Activated T-cell treated with anti-CD3 and anti-CD28 coated beads for 1 hour (primary cell): ENCODE data around the gene BAK1.
"Not testable (repeated sequence)": the region's sequence is repeated elsewhere in the genome, so short reads cannot be mapped to it uniquely, and the experiment has no call there.

Experiments
- DNase-seq: peaks from one replicate; pipeline ENCODE4 v3.0.0-alpha.2; 2020; ENCODE audit warnings: low read depth

The BAK1 gene

DNA sequence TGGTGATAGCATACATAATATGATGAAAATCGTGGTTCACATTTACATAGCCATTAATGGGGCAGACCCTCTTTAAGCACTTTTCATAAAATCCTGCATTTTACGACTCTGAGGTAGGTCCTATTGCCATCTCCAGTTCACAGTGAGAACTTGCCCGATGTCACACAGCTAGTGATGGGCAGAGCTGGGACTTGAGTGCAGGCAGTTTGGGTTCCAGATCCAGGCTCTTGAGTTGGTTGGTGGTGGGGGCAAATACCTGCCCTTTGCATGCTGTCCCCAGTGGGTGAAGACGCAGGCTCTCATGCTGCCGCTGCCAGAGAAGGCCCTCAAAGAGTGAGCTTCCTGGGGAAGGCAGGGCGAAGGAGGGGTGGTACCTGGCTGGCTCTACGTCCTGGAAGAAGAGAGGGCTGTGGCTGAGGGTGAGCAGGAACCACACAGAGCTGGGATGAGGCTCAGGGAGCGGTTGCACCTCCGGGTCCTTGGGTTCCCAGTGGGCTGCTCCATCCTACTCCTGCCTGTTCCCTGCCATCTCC is 6.1 kb upstream of the BAK1 start:
- DNase-seq, result no peak

DNA sequence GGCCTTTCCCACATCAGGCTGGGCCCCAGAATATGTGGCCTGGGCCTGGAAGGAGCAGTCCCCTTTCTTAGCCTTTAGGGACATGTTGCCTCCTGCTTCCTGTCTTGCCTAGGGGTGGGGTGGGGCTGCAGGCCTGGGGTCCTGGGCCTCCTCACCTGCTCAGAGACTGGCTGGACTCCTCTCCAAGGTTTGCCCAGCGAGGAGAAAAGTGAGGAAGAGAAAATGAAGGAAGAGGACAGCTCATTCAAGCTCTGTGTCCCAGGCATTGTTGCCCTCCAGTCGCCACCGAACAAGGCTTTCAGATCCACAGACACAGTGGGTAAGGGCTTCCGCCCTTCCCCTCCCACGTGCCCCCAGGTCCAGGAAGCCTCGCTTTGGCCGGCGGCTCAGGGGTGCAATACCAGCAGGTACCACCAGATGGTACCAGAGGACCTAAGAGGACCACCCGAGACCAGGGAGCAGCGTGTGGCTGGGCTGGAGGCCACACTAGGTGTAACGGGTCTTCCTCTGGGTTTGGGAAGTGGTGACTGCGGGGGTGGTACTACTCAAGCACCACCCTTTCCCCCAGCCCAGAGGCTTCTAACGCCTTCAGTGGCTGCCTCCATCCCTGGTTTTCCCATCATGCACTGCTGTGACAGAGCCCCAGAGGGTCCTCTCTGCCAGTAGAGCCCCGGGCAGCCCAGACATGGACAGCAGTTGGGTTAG is 5.5 kb upstream of the BAK1 start:
- peak; percentile 85 for DNase-seq

DNA sequence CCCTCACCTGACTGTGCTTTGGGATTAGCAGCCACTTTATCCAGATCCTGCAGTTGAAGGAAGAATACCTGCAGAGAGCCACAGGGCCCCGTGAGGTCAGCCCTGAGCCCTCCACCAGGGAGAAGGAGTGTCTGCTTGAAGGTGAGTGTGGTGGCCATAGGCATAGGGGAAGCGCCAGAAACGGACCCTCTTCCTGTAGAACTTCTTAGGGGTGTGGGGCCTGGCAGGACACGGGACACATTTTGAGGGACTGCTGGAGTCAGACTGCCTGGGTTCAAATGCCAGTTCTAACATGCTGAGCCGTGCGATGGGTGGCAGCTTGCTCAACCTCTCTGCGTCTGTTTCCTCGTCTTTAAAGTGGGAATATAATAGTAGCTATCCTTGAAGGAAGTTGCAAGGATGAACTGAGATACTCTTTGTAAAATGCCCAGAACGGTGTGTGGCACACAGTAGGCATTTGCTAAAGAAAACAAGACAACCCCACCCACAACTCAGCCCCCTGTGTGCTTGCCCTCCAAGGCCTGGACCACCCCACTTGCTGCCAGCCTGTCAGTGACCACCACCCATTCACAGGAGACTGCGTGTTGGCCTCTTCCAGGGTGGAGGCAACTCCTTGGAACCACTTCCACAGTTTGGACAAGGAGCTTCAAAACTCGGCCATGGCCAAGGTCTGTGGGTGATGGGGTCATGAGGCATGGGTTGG is 4.8 kb upstream of the BAK1 start:
- no peak for DNase-seq

DNA sequence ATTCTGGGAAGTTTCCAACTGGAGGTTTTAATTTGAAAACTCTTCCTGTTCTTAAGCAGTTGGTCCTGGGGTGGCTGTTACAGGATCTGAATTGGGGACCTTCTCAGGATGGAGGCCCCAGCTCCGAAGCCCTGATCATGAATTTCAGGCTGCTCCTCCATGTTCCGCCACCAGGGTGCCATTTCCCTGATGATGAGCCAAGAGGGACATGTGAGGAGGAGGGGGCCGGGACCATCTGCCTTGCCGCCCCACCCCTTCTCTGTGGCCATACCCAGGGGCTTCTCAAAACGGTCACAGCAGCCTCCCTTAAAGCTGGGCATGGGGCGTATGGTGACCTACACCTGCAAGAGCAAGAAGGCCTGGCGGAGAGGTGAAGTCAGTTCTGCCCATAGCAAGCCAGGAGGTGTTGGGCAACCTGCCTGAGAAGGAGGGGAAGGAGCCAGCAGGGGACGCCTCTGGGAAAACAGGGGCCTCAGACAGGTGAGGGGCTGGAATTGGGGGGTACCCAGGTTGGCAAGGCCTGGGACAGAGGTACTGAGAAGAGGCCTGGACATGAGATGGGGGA is 3.6 kb upstream of the BAK1 start:
- no peak for DNase-seq

DNA sequence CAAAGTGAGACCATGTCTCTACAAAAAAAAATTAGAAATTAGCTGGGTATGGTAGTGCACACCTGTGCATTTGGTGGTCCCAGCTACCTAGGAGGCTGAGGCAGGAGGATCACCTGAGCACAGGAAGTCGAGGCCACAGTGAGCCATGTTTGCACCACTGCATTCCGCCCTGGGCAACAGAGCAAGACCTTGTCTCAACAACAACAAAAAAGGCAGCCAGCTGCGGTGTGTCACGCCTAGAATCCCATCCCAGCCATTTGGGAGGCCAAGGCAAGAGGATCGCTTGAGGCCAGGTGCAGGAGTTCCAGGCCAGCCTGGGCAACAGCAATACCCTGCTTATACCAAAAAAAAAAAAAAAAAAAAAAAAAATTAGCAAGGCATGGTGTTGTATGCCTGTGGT is 1.1 kb upstream of the BAK1 start:
- DNase-seq, result no peak

DNA sequence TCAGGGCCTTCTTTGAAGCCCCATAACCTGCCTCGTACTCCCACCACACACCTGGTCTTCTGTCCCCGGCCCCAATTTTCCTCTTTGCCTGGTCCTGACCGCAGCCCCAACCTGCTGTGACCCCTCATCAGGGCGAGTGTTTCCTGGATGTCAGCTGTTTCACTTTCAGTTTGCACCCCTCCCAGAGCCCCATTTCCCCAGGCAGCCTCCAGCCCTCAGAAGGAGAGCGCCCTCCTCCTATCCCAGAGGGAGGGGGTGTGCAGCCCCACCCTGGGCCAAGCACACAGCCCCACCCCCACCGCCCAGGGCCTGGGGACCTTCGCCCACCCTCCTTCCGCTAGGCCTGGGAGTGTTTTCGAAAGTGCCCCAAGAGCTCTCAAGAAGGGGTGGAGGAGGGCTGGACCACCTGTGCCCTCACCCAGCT is 1.5 kb downstream of the BAK1 start:
- DNase-seq, result no peak

DNA sequence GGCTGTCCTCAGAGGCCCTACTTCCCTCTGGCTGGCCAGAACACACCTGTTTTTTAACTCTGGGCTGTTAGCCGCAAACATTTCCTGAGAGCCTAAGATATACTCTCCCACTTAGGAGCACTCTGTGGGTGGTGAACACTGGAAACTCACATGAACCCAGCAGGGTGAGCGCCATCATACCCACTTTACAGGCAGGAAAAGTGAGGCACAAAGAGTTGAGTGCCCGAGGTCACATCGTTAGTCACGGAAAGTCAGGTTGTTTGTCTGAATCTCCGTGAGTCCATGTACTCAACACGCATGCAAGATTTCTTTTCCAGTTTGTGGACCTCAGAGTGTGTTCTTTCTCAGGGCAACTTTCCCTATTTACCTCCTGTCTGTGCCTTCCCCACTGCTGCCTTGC is 1.9 kb downstream of the BAK1 start:
- DNase-seq, result no peak

DNA sequence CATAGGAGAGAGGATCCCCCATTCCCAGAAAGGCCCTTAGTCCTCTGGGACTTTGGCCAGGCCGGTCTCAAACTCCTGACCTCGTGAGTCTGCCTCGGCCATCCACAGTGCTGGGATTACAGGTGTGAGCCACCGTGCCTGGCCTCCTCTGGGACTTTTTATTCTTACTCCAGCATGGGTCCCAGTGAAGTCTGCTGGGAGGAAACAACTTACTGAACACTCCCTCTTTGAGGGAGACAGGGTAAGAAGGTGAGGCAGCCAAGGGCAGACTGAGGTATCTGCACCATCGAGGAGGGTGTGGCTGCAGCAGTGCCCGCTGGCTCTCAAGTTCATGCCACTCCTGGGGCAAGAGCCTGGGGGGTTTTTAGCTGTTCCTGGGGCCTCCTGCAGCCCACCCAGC is 2.4 kb downstream of the BAK1 start:
- no peak for DNase-seq

DNA sequence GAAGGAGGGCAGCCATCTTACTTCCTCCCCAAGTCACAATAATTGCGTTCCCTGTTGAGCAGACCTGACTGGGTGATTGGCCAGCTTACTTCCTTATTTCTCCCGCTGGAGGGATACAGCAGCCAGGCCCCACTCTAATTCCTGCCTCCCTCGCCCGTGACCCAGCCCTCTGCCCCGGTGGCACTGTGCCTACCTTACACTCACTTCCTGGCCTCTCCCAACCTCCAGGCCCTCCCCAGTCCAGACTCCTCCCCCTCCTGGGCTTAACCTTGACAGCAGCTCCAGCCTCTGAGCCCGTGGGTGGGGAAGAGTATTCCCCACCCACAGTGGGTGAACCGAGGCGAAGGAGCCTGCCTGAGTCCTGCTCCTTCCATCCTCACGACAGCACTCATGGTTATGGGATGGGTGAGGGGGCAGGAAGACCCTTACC is 3.0 kb downstream of the BAK1 start:
- DNase-seq, result no peak

DNA sequence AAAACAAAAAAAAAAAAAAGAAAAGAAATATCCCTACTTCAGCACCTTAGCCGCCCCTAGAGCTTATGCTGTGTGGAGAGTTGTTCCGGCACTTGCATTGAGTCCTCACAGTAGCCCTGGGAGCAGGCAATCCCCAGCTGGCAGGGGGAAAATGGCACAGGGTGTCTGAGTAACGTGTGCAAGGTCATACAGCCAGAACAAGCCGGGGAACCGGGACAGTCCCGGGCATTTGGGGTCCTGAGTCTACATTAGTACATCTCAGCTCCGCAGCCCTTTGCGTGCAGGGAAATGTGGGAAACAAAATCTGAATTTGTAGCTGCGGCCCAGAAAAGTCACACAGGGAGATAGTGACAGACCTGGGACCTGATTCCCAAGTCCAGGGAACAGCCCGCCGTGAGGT is 3.4 kb downstream of the BAK1 start:
- no peak for DNase-seq

DNA sequence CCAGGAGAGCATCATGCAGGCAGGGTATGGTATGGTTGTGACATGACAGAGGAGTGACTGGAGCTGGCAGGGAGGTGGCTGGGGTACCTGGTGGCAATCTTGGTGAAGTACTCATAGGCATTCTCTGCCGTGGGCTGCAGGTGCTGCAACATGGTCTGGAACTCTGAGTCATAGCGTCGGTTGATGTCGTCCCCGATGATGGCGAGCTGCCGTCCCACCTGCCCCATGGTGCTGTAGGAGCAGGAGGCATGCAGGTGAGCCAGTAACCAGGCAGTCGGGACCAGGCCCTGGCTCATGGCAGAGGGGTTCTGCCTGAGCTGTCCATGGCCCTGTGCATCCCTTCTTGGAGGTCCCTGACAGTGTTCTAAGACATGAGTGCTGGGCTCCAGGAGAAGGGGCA is 4.9 kb downstream of the BAK1 start:
- DNase-seq, result no peak

DNA sequence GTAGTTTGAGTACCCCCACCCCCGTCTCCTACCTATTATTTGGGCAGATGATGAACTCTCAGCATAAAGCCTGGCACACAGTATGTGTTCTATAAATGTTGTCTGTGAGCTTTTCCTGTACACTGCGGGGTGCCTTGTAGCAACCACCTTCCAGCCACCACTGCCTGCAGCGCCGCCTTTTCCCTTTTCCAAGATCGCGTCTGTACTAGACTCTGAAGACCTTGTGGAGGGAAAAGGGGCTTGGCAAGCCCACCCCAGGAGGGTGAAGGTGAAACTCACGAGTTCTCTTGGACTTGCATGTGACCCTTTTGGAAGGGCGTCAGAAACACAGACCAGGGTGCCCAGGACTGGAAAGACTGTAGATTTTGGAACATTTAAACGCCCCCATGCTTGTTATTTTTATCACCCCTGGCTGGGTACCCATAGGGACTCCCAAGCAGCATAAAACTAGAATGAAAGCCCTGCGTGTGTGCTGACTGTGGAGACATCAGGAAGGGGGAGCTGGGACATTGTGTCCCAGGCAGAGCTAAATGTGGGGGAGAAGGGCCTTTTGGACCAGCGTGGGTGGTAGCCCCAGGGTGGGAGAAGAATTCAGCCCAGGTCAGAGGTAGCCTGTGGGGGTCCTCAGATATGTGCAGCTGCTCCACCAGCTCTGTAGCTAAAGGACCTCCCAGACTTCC is 8.3 kb downstream of the BAK1 start:
- no peak for DNase-seq

DNA sequence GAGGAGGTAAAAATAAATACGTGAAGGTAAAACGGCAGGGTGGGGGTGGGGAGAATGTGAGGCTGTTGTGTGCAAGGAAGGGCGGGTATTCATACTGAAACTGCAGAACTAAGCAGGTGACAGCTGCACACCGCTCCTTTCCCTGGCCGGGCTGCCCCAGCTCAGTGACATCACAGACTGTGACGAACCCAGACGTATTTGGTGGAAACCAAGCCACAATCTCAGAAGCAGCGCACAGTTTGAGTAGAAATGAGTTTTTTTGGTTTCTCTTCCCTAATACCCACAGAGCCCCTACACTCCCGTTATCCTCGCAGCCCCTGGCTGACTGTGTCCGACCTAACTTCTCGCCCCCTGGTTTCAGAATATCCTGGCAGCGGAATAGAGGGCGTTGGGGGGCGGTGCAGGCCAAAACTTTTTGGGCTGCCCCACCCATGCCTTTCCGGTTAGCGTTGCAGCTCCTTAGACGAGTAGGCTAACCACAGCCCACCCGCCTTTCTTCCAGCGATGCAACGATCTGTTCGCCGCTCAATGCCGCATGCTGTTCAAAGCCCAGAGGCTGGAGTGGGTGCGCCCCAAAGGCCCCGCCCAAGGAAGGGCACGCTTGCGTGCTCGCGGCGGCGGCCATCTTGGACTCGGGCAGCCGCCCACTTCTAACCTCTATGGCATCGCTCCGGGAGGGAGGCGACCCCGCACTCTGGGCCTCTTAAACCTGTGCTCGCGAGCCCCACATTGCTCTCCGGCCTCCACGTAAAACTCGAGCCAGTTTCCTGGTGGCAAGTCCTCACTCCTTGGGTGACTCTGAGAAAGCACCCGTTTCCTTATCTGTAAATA is 9.1 kb downstream of the BAK1 start:
- peak; percentile 84 for DNase-seq

DNA sequence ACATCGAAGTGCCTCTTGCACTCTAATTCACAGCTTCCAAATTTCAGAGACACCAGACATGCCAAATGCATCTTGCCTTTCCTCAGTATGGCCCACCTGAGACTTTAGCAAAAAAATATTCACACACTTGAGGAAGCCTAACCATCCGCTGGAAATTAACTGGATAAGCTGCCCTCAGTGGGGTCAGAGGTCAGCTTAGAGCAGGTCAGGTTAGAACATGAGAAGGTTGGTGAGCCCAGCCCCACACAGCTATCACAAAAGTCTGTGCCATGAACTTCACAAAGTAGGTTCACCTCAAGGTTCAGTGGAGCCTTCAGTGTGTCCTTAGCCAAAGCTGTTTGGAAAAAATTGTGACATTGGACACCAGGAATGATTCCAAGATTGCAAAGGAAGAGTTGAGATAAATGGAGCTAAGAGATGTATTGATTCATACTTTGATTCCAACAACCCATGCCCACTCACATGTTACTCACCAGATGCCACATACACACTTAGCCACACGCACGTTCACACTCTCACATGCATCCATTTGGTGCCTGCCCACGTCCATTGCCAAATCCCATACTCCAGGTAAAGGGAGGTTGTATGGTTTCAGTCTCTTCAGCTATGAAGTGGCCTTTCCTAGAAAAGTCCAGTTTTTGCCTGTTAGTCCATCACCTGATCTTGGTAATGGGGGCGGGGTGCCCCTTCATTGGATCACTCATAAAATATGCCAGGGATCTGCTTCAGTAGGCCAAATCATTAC is 11.1 kb downstream of the BAK1 start:
- no peak for DNase-seq

DNA sequence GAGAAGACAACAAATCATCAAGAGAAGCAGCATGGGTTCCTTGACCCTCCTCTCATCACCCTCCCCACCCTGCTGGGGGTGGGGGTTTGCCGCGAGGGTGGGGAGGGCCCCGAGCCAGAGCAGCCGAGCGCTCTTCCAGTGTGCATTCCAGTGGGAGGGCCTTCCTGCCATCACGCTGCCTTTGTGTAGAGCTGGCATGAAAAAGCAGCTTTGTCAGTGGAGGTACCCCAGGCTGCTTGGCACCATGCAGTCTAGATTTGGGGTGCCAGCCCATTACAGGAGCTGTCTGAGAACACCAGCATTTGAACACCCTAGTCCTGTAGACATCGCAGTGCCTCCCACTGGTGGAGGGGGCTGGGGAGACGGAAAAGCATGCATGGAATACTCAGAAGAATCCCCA is 12.2 kb downstream of the BAK1 start:
- DNase-seq, result no peak

DNA sequence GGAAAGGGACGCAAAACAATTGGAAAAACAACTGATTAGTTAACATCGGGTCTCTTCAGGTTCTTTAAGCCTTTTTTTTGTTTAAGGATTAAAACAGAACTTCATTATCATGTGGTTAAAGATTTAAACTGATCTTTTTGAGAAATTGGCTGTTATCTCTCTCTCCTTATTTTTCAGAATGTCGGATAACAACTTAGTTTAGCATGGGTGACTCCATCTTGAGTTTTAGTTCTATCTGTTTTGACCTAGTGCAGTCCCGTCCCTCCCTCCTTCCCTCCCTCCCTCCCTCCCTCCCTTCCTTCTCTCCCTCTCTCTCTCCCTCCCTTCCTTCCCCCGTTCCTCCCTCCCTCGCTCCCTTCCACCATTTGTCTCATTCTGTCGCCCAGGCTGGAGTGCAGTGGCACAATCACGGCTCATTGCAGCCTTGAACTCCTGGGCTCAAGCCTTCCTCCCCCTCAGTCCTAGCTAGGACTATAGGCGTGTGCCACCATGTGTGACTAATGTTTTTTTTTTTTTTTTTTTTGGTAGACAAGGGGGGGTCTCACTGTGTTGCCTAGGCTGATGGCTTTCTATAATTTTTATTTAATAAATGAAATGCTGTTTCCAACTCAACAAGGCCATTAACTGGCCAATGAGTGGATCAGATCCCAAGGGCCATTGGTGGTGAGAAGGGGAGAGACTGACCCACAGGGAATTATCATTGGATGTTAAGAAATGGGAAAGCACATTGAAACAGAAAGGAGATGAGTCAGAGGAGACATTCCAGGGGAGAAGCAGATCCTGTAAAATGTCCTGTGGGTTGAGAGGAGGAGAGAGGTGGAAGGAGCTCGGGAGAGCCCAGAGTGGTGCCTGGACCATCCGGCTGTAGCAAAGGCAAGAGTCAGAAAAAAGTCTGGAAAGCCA is 13.6 kb downstream of the BAK1 start:
- DNase-seq, result no peak

DNA sequence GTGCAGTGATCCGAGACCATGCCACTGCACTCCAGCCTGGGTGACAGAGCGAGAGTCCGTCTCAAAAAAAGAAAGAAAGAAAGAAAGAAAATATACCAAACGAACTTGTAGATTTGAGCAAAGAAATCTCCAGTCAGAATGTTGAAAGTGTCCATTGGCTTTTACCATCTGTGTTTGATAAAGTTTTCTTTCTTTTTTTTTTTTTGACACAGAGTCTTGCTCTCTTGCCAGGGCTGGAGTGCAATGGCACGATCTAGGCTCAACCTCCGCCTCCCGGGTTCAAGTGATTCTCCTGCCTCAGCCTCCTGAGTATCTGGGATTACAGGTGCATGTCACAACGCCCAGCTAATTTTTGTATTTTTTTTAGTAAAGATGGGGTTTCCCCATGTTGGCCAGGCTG is 21.3 kb downstream of the BAK1 start:
- no peak for DNase-seq

DNA sequence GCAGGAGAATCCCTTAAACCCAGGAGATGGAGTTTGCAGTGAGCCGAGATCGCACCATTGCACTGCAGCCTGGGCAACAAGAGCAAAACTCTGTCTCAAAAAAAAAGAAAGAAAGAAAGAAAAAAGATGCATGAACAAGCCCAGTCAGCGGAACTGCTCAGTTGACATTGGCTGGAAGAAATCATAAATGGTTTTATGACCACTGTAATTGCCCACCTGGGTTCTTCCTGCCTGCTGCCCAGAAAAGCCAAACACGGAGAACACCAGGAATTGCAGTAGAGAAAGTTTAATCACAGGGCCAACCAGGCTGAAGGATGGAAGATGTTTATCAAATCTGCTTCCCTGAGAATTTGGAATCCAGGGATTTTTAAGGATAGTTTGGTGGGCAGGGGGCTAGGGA is 22.7 kb downstream of the BAK1 start:
- DNase-seq, result no peak

DNA sequence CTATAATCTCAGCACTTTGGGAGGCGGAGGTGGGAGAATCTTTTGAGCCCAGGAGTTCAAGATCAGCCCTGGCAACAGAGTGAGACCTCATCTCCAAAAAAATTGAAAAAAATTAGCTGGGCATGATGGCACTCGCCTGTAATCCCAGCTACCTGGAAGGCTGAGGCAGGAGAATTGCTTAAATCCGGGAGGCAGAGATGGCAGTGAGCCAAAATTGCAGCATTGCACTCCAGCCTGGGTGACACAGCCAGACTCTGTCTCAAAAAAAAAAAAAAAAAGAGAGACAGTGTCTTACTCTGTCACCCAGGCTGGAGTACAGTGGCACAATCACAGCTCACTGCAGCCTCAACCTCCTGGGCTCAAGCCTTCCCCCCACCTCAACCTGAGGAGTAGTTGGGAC is 27.2 kb downstream of the BAK1 start:
- DNase-seq, result not testable (repeated sequence)

DNA sequence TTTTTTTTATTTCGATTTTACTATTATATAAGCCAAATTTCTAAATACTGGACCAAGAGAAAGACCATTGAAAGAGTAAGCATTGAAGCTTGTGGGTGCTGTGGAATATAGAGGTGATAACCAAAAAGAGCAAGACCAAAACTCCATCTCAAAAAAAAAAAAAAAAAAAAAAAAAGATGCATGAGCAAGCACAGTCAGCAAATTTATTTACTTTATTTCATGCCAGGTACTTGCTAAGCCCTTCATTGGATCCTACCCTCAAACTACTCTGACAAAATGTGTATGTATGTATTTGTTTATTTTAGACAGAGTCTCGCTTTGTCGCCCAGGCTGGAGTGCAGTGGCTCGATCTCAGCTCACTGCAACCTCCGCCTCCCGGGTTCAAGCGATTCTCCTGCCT is 27.8 kb downstream of the BAK1 start:
- no peak for DNase-seq
